Urinary bladder (tissue), 4 donors: ENCODE results near the gene DPH2. TPM values are rescaled to one million over a fixed set of nuclear protein-coding genes. Genes with fewer than 3 reads are reported as not detected.

Source experiments
- DNase-seq: peaks from one replicate; pipeline ENCODE4 v3.0.0-alpha.2; 2015; ENCODE audit errors: extremely low spot score
- H3K27ac ChIP-seq: one replicate; pipeline ENCODE4 v1.5.1; 2013; ENCODE audit warnings: low read depth, mild to moderate bottlenecking, moderate library complexity
- H3K36me3 ChIP-seq: one replicate; pipeline ENCODE4 v1.6.1; 2013; ENCODE audit warnings: mild to moderate bottlenecking, moderate library complexity; ENCODE audit not compliant: insufficient read depth
- H3K4me1 ChIP-seq: one replicate; pipeline ENCODE4 v1.6.1; 2013; ENCODE audit warnings: mild to moderate bottlenecking, moderate library complexity; ENCODE audit not compliant: insufficient read depth
- H3K4me3 ChIP-seq: one replicate; pipeline ENCODE4 v1.5.1; 2013; ENCODE audit warnings: low read depth, low read length
- WGBS: extraction: QIAGEN DNeasy Blood & Tissue Kit; methylation state at CpG from one replicate; pipeline ENCODE4 v1.1.7; 2013; 5-methylcytosine and 5-hydroxymethylcytosine counted together
- polyA plus RNA-seq: library from polyadenylated mRNA; stranded (reverse); fragments of 200-250 nt; gene quantifications from one replicate; pipeline ENCODE4 v1.2.3, GENCODE V29; 2013
- total RNA-seq: library from RNA; depleted of rRNA; stranded (reverse); fragments of >200 nt; gene quantifications from one replicate; pipeline ENCODE4 v1.2.3, GENCODE V29; 2014
- donor health status: healthy with polysubstance abuse.
- donor health status: healthy.

Gene DPH2
- total and polyA plus RNA-seq, 2 donors = 7.8 to 21.7 TPM

DNA sequence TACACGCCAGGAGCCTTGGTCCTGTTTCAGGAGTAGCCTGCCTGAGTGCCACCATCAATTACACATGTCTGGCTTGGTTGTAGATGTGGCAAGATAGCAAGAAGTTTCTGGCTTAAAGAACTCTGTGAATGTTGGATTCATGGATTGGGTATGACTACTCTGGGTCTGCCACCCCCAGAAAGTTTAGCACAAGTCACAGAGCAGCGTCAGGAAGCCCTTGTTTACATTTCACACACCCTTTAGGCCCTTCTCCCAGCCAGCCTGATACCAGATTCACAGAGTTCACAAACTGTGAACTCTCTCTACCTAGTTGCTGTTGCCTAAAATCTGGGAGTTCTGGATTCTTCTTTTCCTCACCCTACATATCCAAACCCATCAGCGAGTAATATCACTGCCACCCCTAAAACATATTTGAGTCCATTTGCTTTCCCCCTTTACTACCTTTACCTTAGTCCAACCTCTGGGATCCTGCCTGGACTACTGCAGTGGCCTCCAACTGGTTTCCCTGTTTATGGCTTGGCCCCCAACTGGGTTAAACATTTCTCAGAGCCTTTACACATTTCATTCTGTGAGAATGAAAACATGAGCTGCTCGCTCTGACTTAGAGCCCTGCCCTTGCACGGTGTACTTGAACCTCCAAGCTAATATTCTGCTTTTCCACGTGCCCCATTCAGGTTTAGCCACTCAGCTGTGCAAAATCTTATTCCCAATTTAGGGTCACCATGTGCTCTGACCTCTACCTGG lies 17.5 kb downstream of the DPH2 start:
- 72% methylated on average over 6 of the region's 6 CpGs for WGBS
- Histone ChIP-seq H3K4me3 (no peak overlapping the region), H3K4me1 (no peaks in the 10 kb centered on the region), H3K27ac (no peak overlapping the region), H3K36me3 (no peaks in the 10 kb centered on the region)
- no peak for DNase-seq

DNA sequence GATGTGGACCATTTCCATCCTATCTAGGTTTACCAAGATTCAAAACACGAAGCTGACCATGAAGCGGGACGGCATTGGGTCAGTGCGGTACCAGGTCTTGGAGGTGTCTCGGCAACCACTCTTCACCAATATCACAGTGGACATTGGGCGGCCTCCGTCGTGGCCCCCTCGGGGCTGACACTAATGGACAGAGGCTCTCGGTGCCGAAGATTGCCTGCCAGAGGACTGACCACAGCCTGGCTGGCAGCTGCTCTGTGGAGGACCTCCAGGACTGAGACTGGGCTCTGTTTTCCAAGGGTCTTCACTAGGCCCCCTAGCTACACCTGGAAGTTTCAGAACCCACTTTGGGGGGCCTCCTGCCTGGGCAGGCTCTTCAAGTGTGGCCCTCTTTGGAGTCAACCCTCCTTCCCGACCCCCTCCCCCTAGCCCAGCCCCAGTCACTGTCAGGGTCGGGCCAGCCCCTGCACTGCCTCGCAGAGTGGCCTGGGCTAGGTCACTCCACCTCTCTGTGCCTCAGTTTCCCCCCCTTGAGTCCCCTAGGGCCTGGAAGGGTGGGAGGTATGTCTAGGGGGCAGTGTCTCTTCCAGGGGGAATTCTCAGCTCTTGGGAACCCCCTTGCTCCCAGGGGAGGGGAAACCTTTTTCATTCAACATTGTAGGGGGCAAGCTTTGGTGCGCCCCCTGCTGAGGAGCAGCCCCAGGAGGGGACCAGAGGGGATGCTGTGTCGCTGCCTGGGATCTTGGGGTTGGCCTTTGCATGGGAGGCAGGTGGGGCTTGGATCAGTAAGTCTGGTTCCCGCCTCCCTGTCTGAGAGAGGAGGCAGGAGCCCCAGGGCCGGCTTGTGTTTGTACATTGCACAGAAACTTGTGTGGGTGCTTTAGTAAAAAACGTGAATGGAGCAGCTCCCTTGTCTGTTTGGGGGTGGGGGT lies 20.7 kb downstream of the DPH2 start:
- H3K27ac ChIP-seq = peak overlapping the region; percentile 44
- DNase-seq = no peak
- 71% methylated on average over 19 of the region's 19 CpGs for WGBS
- no peaks in the 10 kb centered on the region for H3K36me3 ChIP-seq
- no peaks in the 10 kb centered on the region for H3K4me1 ChIP-seq
- peak overlapping the region; percentile 69 for H3K4me3 ChIP-seq

- H3K36me3 ChIP-seq = no peaks in the 10 kb centered on the region
- H3K4me1 ChIP-seq = no peaks in the 10 kb centered on the region
- peak overlapping the region; percentile 44 for H3K27ac ChIP-seq
- no peak for DNase-seq
- H3K4me3 ChIP-seq = peak overlapping the region; percentile 69
- under 1% methylated on average over 10 of the region's 10 CpGs for WGBS
These were observed 21.3 kb downstream of the DPH2 start for GRCh38 chr1:43991200-43991475.

DNA sequence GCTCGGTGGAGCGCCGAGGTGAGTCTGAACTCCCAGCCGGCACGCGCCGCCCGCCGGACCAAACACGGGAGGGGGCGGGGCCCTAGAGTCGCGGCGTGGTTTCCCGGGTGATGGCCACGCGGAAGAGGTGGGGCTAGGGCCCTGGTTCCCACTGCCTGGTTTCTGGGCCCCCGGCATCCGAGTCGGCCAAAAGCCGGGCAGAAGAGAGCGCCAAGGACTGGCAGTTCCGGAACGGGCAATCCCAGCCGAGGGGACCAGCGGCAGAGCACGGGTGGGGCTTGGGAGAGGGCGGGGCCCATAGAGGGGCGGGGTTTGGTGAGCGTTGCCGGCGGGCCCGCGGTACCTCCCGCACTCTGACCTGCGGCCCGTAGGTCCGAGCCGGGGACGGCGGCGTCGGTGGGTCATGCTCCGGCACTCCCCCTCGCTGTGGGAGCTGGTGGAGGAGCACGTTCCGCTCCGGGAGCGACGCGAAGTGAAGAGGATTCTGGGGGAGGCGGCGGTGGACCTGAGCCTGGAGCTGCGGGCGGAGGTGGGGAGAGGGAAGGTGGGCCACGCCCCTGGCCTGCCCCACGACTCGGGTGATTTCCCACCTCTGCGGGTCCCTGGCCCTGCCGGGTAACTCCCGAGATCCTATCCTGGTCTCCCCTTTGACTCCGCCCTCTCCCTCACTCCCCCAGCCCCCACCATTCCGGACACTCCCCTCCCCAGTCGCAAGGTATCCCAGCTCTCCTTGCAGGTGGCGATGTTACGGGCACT lies 21.8 kb downstream of the DPH2 start, which contains the start of gene CCDC24:
Gene CCDC24, plus strand, starts transcription at position 124 of the 756 bp plus-strand sequence. Its CDS starts 280 bp downstream, at position 404.
- no peak for DNase-seq
- H3K27ac ChIP-seq = peak within 1 kb of the TSS; percentile 44
- peak within 1 kb of the TSS; percentile 69 for H3K4me3 ChIP-seq
- 1% methylated on average over 66 of the region's 66 CpGs for WGBS
- no peaks in the 10 kb centered on the region for H3K4me1 ChIP-seq
- H3K36me3 ChIP-seq = no peaks in the 10 kb centered on the region

DNA sequence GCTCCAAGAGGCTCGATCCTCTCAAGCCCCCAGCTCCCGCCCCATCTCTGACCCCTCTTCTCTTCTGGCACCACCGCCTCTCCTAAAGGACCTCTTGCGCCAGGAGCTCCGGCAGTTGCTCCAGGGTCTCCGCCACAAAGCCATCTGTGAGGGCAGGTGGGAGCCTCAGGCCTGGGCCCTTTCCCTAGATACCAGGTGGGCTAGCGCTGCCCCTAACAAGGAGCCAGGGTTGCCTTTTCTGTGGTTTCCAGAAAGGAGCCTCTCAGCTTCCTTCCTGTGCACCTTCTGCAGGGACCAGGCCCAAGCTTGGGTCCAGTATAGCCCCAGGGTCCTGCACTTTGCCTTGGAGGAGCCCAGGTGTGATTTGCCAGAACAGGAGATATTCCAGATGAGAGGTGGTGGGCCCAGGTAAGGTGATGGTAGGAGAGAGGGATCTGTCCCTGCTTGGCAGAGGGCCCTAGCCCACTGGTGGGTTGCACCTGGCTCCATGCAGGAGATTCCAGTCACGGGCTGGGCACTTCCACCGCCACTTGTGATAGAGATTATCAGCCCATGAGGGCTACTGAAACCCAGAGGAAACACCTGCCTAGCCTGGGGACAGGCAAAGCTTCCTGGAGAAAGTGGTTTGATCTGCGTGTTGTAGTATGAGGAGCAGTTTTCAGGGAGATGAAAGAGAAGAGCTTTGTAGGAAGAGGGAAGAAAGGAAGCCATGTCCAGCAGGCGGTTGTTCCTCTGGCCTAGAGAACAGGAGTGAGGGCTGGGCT lies 22.6 kb downstream of the DPH2 start:
- H3K36me3 ChIP-seq = no peaks in the 10 kb centered on the region
- H3K4me3 ChIP-seq = peak overlapping the region; percentile 69
- no peak overlapping the region for H3K27ac ChIP-seq
- 48% methylated on average over 11 of the region's 11 CpGs for WGBS
- no peak for DNase-seq
- no peaks in the 10 kb centered on the region for H3K4me1 ChIP-seq

DNA sequence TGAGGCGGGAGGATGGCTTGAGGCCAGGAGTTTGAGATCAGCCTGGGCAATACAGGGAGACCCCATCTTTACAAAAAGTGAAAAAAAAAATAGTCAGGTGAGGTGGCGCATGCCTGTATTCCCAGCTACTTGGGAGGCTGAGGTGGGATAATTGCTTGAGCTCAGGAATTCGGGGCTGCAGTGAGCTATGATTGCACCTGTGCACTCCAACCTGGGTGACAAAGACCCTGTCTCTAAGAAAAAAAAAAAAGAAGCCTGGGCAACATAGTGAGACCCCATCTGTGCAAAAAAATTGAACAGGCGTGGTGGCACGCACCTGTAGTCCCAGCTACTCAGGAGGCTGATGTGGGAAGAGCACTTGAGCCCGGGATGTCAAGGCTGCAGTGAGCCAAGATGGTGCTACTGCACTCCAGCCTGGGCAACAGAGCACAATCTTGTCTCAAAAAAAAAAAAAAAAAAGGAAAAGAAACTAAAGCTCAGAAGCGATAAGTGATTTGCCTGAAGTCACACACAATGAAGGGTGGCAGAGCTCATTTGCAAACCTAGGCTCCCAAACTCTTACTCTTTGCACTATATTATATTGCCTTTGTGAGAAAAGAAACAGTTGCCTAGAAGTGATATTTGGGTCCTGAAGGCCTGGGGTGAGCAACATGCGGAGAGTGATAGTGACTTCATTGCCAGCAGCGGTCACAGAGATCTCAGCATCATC lies 23.6 kb downstream of the DPH2 start:
- Histone ChIP-seq H3K4me3 (no peak overlapping the region), H3K27ac (no peak overlapping the region), H3K36me3 (no peaks in the 10 kb centered on the region), H3K4me1 (no peaks in the 10 kb centered on the region)
- DNase-seq = no peak
- 93% methylated on average over 9 of the region's 9 CpGs for WGBS

- Histone ChIP-seq H3K4me1 (no peaks in the 10 kb centered on the region), H3K27ac (no peak overlapping the region), H3K4me3 (no peak overlapping the region), H3K36me3 (no peaks in the 10 kb centered on the region)
- DNase-seq = no peak
- WGBS = 85% methylated on average over 7 of the region's 7 CpGs
These were observed 24.3 kb downstream of the DPH2 start for GRCh38 chr1:43994071-43994470.

DNA sequence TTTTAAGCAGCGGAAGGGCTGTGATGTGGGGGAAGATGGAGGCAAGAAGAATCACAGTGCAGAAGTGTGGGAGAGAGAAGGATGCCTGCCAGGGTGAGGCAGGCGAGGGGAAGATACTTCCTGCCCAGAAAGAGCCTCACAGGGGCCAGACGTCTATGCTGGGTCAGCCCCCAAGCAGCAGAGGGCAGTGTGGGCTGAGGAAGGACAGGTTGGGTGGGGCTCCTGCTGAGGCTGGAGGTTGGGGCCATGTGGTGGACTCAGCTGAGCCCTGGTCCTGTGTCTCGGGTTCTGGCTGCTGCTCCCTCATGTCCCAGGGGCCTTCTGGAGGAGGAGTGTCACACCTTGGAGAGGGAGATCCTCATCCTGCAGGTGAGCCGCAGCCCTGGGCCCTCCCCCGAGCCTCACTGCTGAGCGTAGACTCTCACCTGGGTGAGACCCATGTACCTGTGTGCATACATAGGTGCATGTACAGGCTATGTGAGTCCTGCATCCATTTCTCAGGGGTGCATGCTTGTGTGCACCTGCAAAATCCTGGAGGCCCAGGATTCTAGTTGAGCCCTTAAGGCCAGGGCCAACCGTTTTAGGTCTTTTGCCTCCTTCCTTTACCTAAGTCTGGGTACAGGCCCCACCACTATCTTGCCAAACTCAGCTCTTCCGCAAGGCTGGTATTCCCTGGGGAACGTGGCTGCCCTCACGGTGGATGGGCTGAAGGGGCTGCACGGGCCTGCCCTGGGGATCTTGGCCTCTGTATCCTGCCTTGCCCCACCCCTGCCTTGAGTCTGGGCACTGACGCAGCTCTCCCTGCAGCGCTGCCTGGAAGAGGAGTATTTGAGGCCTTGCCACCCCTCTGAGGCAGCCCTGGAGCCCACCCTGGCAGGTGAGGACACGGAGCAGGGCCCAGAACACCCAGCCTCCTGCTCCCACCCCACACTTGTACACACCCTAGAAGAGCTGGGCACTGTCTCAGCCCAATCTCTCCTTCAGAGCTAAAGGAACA lies 25.3 kb downstream of the DPH2 start:
- no peak overlapping the region for H3K27ac ChIP-seq
- H3K4me3 ChIP-seq = no peak overlapping the region
- H3K4me1 ChIP-seq = no peaks in the 10 kb centered on the region
- whole genome bisulfite sequencing = 71% methylated on average over 15 of the region's 15 CpGs
- no peak for DNase-seq
- H3K36me3 ChIP-seq = no peaks in the 10 kb centered on the region

DNA sequence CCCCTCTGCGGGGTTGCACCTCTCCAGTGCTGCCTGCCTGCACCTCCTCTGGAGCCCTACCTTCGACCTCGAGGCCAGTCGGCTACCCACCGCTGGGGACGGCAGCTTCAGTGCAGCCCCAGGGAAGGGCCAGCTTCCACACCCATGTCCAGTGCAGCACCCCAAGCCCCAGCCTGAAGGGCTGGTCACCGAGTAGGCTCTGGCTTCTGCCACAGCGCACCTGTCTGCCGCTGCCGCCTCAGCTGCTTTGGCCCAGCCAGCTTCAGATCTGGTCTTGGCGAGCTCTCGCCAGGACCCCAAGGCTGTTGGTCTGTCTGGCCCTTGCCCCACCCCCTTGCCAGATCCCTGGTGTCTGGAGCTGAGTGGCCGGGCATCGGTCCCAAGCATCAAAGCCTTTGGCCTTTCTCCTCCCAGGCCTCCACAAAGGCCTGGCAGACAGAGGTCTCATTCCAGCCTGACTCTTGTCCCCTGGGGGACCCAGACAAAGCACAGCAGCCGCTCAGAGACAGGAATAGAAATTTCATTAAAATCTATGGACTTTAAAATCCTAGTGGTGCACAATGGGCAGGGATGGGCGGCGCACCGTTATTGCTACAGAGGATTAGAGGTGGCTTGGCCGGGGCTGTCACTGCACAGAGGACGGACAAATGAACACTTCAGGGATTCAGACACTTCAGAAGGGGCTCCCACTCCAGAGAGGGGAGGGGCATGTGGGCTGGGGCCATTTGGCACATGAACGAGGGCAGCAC lies 26.3 kb downstream of the DPH2 start:
- H3K27ac ChIP-seq = no peak overlapping the region
- H3K4me3 ChIP-seq = no peak overlapping the region
- H3K36me3 ChIP-seq = no peaks in the 10 kb centered on the region
- no peaks in the 10 kb centered on the region for H3K4me1 ChIP-seq
- WGBS = 78% methylated on average over 21 of the region's 21 CpGs
- no peak for DNase-seq

GRCh38 chr1:43996733-43997115 lies 26.9 kb downstream of the DPH2 start:
- no peaks in the 10 kb centered on the region for H3K4me1 ChIP-seq
- no peak overlapping the region for H3K27ac ChIP-seq
- WGBS = 68% methylated on average over 6 of the region's 6 CpGs
- H3K4me3 ChIP-seq = no peak overlapping the region
- H3K36me3 ChIP-seq = no peaks in the 10 kb centered on the region
- no peak for DNase-seq

DNA sequence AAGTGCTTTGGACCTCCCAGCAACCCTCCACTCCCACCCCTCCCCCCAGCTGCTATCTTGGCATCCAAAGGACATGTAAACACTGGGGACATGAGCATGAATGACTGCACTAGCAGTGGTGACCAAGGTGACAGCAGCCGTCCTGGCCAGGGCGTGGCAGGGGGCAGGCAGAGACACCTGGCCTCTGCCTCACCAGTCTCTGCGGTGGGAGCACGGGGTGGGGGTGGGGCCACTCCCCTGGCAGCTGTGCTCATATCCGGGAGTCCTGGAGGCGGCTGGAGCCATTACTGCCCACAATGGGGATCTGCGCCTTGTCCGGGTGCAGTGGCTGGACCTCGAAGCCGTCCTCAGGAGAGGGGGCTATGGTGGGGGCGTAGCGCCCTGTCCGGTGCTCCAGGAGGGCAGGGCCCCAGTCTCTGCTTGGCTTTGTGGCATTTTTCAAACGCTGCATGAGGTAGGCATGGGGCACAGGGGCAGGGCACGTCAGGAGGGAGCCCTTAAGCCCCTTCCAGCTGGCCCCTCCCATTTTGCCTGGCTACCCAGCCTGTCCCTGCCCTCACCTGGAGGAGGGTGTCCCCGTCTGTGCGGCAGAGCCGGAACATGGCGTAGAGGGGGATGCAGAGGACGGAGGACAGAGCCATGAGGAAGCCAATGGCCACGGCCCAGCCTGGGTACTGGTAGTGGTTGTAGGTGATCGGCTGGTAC lies 27.6 kb downstream of the DPH2 start:
- Histone ChIP-seq H3K27ac (no peak overlapping the region), H3K4me1 (no peaks in the 10 kb centered on the region), H3K36me3 (no peaks in the 10 kb centered on the region), H3K4me3 (no peak overlapping the region)
- 84% methylated on average over 22 of the region's 22 CpGs for WGBS
- no peak for DNase-seq
